GM21447 (cell line): ENCODE results near the gene SCP2.
"Not testable (repeated sequence)": the region's sequence is repeated elsewhere in the genome, so short reads cannot be mapped to it uniquely, and the experiment has no call there.

Experiments
- ATAC-seq: cut with Tn5 transposase; IDR thresholded peaks from one replicate; pipeline ENCODE4 v1.9.1; 2021; ENCODE audit not compliant: unreplicated experiment

The SCP2 gene

DNA sequence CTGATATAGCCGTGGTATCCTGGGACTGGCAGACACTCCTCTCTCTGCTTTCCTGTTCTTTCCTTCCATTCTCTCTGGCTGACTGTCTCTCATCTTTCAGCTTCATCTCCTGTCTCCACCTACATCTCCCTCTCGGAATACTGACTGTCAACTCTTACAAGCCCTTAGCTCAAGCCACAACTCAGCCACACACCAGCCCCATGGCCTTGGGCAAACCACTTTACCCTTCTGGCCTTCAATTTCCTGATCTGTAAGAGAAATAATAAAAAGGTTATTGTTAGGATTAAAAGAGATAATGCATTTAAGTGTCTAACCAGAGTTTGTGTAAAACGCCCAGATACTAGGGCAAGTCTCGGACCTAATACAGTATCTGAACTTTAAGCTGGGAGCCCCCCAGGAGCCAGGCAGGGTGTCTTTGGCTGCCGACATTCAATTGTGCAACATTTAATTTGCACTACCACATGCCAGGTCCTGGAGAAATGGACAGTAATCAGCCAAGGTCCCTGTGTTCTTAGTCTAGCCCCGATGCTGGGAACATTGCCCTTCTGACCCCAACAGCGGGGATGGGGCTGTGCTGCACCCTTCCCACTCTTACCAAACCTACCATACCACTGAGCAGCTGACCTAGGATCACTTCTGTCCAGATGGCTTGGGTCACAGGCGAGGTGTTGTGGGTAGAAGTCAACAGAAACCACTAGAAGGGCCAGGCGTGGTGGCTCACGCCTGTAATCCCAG is 10.7 kb upstream of the SCP2 start:
- ATAC-seq, result no peak

DNA sequence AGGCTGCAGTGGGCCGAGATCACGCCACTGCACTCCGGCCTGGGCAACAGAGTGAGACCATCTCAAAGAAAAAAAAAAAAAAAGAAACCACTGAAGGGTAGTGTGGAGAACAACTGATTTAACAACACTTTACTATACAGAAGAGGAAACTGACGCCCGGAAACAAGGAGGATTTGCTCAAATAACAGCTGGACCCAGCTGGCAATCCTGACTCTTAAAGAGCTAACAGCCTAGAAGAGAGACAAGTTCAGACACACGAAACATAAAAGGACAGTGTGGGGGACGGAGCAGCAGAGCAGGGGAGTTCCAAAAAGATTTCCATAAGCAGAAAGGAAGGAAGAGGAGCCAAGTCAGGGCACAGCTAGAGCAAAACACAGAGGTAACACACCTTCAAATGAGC is 9.9 kb upstream of the SCP2 start:
- no peak for ATAC-seq

DNA sequence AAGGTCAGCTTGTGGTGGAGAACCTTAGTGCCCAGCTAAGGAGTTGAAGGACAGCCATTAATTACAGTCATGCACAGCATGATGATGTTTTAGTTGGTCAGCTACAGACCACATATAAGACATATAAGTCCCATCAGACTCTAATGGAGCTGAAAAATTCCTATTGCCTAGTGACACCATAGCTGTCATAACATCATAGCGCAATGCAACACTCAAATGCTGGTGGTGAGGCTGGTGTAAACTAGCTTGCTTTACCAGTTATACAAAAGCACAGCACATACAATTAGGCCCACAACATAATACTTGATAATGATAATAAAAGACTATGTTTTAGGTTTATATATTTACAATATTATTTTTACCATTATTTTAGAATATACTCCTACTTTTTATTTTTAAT is 9.5 kb upstream of the SCP2 start:
- no peak for ATAC-seq

DNA sequence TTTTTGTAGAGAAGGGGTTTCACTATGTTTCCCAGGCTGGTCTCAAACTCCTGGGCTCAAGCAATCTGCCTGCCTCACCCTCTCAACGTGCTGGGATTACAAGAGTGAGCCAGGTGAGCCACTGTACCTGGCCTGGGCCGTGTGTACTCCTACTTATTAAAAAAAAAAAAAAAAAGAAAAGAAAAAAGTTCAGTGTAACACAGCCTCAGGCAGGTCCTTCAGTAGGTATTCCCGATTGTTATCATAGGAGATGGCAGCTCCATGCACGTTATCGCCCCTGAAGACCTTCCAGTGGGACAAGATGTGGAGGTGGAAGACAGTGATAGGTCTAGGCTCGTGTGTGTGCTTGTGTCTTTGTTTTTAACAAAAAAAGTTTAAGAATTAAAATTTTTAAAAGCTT is 8.9 kb upstream of the SCP2 start:
- ATAC-seq, result no peak

DNA sequence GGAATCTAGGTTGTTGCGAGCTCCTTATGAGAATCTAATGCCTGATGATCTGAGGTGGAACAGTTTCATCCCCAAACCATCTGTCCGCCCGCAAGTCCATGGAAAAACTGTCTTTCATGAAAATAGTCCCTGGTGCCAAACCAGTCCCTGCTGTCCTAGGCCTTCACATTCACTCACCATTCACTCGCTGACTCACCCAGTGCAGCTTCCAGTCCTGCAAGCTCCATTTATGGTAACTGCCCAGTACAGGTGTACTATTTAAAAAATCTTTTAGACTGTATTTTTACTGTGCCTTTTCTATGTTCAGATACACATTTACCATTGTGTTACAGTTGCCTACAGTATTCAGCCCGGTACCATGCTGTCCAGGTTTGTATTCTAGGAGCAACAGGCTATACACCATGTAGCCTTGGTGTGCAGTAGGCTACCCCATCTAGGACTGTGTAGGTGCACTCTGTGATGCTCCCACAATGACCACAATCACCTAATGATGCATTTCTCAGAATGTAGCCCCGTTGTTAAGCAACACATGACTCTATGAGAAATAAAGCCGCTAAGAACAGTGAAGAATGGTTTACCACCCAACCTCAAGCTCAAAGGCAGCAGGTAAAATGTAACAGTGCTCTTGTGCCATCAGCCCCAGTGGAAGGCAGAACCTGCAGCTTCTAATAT is 7.9 kb upstream of the SCP2 start:
- no peak for ATAC-seq

DNA sequence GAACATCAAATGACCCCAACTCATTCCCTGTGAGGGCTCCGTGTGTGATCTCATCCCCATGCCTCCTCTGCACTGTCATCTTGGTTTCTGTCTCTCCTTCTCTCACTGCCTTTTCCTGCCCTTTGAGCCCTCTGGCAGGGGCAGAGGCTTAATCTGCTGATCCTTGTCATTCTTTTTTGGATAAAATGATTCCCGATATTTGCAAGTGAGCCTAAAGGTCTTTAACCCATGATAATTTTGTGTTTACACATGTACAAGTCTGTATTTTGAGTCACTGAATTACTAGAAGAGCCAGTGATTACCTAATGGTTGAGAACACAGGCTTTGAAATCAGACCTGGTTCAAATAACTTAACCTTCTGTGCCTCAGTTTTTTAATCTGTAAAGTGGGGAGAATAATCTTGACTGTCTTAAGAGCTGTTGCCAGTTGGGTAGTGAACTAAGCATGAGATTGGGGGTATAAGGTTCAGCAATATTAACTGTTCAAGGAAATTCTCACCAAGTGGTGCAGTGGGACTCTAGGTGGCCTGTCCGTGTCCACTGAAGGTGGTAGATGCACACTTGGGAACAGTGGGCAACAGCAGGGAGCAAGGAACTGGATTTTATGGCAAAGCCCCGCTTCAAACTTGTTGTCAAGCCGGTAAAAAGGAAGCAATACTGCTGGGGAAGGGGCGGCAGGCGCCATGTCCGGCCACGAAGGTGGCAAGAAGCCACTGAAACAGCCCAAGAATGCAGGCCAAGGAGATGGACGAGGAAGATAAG is 7.2 kb upstream of the SCP2 start:
- ATAC-seq, result no peak

DNA sequence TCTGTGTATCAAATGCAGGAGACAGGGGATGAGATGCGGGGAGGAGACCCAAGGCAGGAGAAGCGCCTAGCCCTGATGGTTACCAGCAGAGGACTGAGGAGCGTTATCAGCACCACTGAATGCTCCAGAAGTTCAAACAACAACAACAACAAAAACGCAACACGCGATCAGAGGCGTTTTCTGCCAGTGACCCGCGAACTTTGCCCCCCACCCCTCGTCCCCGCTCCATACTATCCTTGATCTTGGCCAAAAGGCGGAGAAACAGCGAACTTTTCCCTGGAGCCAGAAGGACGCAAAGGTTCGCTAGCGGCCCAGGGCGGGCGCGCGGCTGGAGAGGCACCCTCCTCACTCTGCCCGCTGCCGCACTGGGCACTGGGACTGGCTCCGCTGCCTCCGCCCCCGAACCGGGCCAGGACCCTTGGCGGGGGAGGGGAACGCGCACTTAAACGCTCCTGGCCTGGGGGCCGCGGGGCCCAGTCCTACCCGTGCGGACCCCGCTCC is 6.2 kb upstream of the SCP2 start:
- no peak for ATAC-seq

DNA sequence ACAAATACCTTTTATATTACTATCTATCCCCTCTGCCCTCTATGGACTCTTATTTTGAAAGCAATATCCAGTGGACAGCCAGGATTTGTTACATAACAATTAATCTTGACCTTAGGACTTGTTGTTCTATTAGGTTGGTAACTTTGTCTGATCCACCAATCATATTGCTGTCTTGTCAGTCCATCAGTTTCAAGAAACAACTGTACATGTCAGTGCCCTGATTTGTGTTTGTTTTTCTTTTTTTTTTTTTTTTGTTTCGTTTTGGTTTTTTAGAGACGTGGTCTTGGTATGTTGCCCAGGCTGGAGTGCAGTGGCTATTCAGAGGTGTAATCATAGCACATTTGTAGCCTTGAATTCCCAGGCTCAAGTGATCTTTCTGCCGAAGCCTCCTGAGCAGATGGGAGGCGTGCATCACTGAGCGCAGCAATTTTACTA is 1.5 kb upstream of the SCP2 start:
- no peak for ATAC-seq

DNA sequence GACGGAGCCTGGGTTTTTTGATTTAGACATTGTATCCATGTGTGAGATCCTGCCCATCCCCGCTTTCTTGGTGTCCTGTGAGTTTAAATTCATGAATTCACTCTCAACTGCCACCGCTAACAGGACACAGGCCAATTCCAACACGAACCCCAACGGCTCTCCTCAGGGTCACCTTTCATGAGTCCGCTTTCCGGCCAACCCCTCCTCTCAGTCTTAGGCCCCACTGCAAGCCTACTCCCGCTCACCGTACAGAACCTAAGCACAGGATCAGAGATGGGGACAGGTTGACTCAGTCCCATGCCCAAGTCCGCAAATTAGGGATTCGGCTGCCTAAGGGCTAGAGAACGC is 238 bp upstream of the SCP2 start:
- ATAC-seq, result no peak

DNA sequence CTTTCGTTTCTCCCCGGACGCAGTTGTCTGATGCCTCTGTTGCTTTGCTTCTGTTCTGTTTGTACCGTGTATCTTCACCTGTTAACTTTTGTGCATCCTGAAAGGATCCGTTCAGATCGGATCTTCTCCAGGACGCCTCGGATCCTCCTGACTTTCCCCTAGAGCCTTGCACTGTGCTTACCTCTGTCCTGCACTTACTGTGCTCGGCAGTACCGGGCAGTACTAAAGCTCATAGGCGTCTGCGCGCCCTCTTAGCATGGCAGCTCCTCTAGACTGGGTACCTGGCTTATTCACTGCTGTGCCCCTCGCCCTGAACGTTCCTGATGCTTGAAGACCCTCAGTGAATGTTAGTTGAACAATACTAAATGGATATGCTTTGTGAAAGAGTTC is 934 bp downstream of the SCP2 start:
- no peak for ATAC-seq

DNA sequence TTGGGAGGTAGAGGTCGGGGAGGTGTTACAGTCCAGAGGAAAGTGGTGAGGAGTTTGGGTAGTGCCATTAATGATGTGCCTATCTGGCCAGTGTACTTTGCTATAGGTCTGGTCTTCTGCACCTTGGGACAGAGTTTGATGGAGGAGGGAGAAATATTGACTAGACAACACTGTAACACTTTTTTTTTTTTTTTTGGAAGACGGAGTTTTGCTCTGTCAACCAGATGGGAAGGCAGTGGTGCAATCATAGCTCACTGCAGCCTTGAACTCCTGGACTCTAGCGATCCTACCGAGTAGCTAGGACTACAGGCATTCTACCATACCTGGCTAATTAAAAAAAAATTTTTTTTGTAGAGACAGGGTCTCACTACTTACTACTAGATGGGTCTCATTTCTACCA is 1.9 kb downstream of the SCP2 start:
- no peak for ATAC-seq

DNA sequence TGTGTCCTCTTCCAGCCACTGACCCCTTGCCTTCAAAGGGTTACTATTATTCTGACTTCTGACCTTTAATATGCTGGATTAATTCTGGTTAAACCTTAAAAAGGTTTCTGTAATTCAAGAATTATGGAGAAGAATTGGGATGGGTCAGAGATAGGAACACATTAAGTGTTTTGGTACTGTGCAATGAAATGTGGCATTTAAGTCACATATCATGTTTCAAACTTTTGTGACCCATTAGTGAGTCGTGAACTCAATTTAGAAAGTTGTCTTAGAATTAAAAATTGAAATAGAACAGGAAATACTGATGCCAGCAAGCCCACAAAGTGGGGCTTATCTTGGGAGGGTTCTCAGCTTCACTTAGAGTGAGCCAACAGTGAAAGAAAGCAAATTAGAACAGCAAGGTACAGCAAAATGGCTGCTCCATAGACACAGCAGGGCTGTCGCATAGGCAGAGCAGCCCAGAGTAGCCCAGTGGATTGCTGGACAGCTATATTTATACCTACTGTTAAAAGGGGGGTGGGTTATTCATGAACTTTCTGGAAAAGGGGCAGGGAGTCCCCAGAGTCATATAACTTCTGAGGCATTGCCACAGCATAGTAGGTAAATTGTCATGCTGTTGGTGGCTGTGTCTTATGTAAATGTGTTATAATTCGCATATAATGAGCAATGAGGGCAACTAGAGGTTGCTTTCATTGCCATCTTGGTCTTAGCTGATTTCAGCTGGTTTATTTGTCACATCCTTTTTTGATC is 10.5 kb downstream of the SCP2 start:
- ATAC-seq, result no peak

DNA sequence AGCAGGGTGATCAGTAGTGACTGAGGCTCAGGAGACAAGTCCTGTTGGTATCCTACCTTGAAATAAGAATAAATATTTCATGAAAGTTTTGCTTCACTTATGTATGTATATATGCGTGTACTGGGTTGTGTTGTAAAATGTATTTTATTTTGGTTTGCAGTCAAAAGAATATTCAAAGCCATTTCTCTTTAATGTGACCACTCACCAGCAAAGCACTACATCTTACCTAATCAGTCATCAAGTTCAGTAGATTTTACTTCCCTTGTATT is 11.0 kb downstream of the SCP2 start:
- ATAC-seq, result no peak

DNA sequence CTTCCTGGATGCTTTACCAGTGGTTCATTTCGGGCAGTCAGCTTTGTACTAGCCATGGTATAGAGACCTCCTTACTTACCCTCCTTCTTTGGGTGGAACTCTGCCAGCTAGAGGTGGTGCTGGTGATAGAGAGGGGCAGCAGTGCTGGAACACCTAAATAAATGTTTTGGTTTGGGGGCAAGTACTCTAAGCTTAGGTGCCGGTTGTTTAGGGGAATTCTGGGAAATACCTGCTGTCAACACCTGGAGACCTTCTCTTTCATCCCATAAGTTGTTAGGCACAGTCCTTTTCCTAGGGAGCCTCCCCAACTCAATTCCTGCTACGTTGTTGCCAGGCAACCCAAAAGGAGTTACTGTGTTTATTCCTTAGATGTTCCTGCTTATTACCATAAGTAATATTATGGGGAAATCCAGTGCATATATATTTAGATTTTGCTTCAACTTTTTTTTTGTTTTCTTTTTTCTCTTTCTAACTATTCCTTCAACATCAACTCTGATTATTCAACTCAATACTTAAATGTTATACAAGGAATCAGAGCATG is 16.9 kb downstream of the SCP2 start:
- ATAC-seq, result no peak

DNA sequence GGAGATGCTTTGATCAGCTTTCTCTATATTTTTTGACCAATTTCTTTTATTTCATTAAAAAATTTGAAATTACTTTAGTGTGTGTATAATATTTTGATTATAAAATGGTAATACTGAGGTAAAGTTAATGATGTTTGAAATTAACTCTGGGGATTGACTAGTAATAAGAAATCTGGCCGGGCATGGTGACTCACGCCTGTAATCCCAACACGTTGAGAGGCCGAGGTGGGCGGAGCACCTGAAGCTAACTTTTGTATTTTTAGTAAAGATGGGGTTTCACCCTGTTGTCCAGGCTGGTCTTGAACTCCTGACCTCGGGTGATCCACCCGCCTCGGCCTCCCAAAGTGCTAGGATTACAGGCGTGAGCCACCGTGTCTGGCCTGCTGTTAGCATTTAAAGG is 17.5 kb downstream of the SCP2 start:
- no peak for ATAC-seq

DNA sequence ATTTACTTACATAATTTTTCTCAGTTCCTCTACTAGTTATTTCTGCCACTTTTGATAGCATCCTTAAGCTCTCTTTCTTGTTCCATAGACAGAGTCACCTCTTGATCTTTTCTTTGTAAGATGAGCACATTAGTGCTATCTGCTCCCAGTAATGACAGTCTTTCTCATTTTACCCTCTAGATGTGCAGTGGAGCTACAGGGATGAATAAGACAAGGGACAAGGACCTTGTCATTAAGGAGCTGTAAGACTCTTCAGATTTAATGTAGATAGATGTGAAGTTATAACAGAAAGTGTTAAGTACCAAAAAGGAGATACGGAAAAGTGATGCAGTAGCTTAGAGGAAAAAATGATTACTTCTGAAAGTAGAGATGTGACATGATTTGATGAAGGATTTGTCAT is 20.4 kb downstream of the SCP2 start:
- no peak for ATAC-seq

DNA sequence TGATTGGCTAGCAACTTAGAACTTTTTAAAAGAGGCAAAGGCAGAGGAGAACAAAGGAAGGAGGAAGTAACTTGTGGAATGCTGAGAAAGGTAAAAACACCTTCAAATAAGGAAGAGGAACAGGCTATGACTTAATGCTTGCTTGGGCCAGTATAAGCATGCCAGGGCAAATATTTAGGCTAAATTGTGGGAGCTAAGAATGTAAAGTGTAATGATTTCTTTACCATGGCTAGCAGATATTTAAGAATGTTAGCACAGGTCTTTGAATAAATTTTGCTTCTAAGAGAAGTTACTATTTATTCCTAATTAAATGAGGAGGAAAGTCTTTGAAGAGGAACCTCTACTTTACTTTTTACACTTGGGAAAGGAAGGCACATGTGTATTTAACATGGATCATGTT is 22.5 kb downstream of the SCP2 start:
- not testable (repeated sequence) for ATAC-seq

DNA sequence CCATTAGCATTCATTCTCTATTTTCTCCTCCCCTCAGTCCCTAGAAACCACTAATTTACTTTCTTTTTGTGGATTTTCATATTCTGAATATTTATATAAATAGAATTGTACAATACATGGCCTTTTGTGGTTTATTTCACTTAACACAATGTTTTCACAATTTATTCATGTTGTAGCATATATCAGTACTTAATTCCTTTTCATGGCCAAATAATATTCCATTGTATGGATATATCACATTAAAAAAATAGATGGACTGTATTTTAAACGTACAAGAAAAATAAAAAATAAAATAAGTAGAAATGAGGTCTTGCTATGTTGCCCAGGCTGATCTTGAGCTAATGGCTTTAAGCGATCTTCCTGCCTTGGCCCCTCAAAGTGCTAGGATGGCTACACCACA is 25.0 kb downstream of the SCP2 start:
- no peak for ATAC-seq

DNA sequence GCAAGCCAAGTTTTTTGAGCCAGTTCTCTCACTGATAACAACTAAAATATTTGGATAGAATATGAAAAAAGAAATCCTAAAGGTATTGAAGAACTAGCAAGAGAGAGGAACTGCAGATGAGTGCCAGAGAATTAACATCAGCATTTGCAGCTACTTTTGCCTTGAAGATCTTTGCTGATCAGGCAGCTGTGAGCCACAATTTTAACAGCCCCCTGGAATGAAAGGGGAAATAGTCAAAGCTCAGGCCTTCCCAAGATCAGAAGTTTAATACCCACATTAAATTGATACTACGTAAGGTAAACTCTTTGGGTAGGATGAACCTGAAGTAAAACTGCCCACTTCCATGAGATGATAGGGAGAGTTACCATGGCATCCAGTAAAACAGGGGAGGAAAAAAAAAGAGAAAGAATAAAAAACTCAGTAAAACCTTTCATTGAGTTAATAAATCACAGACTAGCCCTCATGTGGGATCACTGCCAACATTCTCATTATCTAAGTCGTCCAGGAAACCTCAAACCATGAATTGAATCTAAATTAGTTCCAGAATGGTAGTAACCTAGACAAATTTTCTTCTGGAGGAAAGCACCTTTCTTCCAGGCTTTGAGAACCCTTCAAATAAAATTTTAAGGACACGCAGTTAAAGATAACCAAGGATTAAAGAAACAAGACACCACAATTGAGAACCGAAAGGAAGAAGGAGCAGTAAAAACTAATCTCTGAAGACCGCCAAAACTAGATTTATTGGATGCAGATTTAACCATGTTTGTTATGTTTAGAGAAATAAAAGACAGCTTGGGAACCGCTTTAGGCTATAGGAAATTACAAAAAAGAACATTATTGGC is 28.3 kb downstream of the SCP2 start:
- no peak for ATAC-seq

DNA sequence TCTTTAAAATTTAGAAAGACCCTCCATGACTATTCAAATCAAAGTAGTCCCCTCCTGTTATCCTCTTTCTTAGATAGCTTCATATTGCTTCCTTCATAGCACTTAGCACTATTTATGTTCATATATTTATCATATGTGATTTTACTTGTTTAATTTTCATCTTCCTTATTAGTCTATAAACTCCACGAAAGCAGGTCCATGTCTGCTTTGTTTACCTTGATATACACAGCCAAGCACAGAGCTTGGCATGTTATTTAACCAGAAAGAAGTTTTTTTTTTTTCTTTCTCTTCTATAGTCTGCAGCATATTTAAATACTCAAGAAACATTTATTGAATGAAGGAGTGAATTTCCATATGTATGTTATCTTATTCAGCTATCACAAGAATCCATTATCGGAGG is 36.0 kb downstream of the SCP2 start:
- ATAC-seq, result no peak

DNA sequence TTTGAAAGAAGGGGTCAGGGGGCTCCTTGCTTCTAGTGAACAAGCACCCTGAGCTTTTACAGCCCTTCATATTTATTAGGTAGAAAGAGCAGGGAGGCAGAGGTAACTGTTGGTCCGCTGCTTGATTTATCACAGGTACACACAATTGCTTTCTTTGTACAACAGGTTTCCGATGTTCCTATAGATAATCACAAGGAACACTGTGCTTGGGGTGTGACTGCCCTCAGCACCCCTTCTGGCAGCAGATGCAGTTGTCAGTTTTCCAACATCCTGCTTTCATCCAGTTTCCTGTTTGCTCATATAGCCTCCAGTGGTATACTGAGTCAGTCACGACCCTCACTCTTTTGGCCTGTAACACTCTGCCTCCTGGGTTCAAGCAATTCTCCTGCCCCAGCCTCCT is 40.6 kb downstream of the SCP2 start:
- no peak for ATAC-seq
